Retinal pigment epithelial cell (primary cell): ENCODE results near the gene GAL.

Experiments used
- DNase-seq: peaks from one replicate; pipeline ENCODE4 v3.0.0-alpha.2; 2010; ENCODE audit warnings: low read depth
- H3K4me3 ChIP-seq: 2 replicates; pipeline ENCODE4 v1.5.1; 2011; ENCODE audit warnings: mild to moderate bottlenecking, low read length, control low read depth, moderate library complexity
- CTCF ChIP-seq: conservative IDR thresholded peaks from 2 replicates; pipeline ENCODE4 v1.5.1; 2011; ENCODE audit warnings: low read depth, low read length, control low read depth, inconsistent platforms

Gene GAL

GRCh38 chr11:68711114-68711513, 26.8 kb downstream of the GAL start:
- no peak for TF ChIP-seq CTCF
- H3K4me3 ChIP-seq, result no peak overlapping the region
- no peak for DNase-seq

GRCh38 chr11:68714060-68714856, 29.9 kb downstream of the GAL start:
- no peak for DNase-seq
- H3K4me3 ChIP-seq, result no peak overlapping the region
- TF ChIP-seq CTCF, result no peak

GRCh38 chr11:68715456-68716122, 31.2 kb downstream of the GAL start:
- no peak for DNase-seq
- H3K4me3 ChIP-seq, result no peak overlapping the region
- TF ChIP-seq CTCF, result no peak

GRCh38 chr11:68721075-68721474, 36.7 kb downstream of the GAL start:
- DNase-seq, result no peak
- TF ChIP-seq CTCF, result no peak
- H3K4me3 ChIP-seq, result no peak overlapping the region

GRCh38 chr11:68722143-68722542, 37.8 kb downstream of the GAL start:
- no peak for TF ChIP-seq CTCF
- no peak overlapping the region for H3K4me3 ChIP-seq
- DNase-seq, result no peak

- no peak for TF ChIP-seq CTCF
- DNase-seq, result no peak
- no peak overlapping the region for H3K4me3 ChIP-seq
These were observed 39.9 kb downstream of the GAL start for GRCh38 chr11:68724293-68724692.

GRCh38 chr11:68727783-68728182, 43.4 kb downstream of the GAL start:
- TF ChIP-seq CTCF, result no peak
- DNase-seq, result no peak
- no peak overlapping the region for H3K4me3 ChIP-seq
